ENCODE results near the gene LRRC45.

The LRRC45 gene

GRCh38 chr17:81984773-81985410 is 38.2 kb upstream of the LRRC45 start:
- peaks cover 41% of the 10 kb centered on the region for H3K36me3 ChIP-seq (ENCODE audit: insufficient read depth, low read depth, low read length)

GRCh38 chr17:81986606-81987005 is 36.5 kb upstream of the LRRC45 start:
- Histone ChIP-seq H3K36me3 (ENCODE audit: insufficient read depth, low read depth, low read length) (peaks cover 32% of the 10 kb centered on the region), H3K4me1 (ENCODE audit: insufficient read depth, low read length) (no peaks in the 10 kb centered on the region; the same call in 1 of the 2 replicates), H3K9ac (ENCODE audit: low read depth, low read length) (no peak overlapping the region), H3K27ac (ENCODE audit: low read length) (no peak overlapping the region), H3K9me3 (ENCODE audit: insufficient read depth, low read depth, low read length) (no peaks in the 10 kb centered on the region), H3K4me3 (ENCODE audit: low read length) (no peak overlapping the region), H3K27me3 (ENCODE audit: insufficient read depth, low read length) (no peaks in the 10 kb centered on the region)

More at GRCh38 chr17:81984773-81985410, 38.2 kb upstream of the LRRC45 start:
- H3K27ac ChIP-seq (ENCODE audit: low read length), result no peak overlapping the region
- H3K4me1 ChIP-seq (ENCODE audit: insufficient read depth, low read length), result no peaks in the 10 kb centered on the region
- H3K27me3 ChIP-seq (ENCODE audit: insufficient read depth, low read length), result no peaks in the 10 kb centered on the region
- no peaks in the 10 kb centered on the region for H3K9me3 ChIP-seq (ENCODE audit: insufficient read depth, low read depth, low read length)
- no peak overlapping the region for H3K4me3 ChIP-seq (ENCODE audit: low read length)
- no peak overlapping the region for H3K9ac ChIP-seq (ENCODE audit: low read depth, low read length)

DNA sequence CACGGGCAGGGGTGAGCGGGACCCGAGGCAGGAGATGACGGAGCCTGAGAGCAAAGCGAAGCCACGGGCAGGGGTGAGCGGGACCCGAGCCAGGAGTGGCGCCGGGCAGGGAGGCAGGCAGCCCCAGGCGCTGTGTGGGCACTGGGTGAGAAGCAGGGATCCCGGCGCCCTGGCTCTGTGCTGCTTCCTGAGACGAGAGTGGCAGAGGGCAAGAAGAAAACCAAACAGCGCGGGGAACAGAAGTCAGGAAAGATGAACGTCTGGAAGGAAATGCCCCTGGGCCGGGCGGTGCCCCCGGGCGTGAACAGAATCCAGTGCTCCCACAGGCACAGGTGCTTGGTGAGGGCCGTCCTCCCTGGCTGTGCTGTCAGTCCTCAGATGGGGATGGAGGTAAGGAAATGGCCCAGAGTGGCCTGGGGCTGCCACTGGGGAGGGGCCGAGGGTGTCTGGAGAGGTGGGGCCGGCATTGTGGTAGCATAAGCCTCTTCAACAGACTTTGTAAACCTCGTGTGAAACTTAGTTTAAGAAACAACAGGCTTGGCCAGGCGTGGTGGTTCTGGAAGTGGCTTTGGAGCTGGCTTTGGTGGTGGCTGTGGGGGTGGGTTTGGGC is 35.8 kb upstream of the LRRC45 start:
- peaks cover 3% of the 10 kb centered on the region; the same call in 1 of the 2 replicates for H3K4me1 ChIP-seq (ENCODE audit: insufficient read depth, low read length)
- H3K4me3 ChIP-seq (ENCODE audit: low read length), result no peak overlapping the region
- H3K9me3 ChIP-seq (ENCODE audit: insufficient read depth, low read depth, low read length), result no peaks in the 10 kb centered on the region
- H3K36me3 ChIP-seq (ENCODE audit: insufficient read depth, low read depth, low read length), result peaks cover 32% of the 10 kb centered on the region
- H3K27me3 ChIP-seq (ENCODE audit: insufficient read depth, low read length), result no peaks in the 10 kb centered on the region
- H3K27ac ChIP-seq (ENCODE audit: low read length), result no peak overlapping the region
- no peak overlapping the region; the same call in 1 of the 2 replicates for H3K9ac ChIP-seq (ENCODE audit: low read depth, low read length)

- no peaks in the 10 kb centered on the region for H3K27me3 ChIP-seq (ENCODE audit: insufficient read depth, low read length)
- H3K9me3 ChIP-seq (ENCODE audit: insufficient read depth, low read depth, low read length), result no peaks in the 10 kb centered on the region
- no peak overlapping the region for H3K9ac ChIP-seq (ENCODE audit: low read depth, low read length)
- no peak overlapping the region for H3K27ac ChIP-seq (ENCODE audit: low read length)
- peaks cover 8% of the 10 kb centered on the region; the same call in 1 of the 2 replicates for H3K36me3 ChIP-seq (ENCODE audit: insufficient read depth, low read depth, low read length)
- H3K4me1 ChIP-seq (ENCODE audit: insufficient read depth, low read length), result peaks cover 5% of the 10 kb centered on the region; the same call in 1 of the 2 replicates
- no peak overlapping the region for H3K4me3 ChIP-seq (ENCODE audit: low read length)
Observed at GRCh38 chr17:81990836-81991683, 32.0 kb upstream of the LRRC45 start.

GRCh38 chr17:81991684-81992305 is 31.3 kb upstream of the LRRC45 start:
- peaks cover 5% of the 10 kb centered on the region; the same call in 1 of the 2 replicates for H3K4me1 ChIP-seq (ENCODE audit: insufficient read depth, low read length)
- H3K36me3 ChIP-seq (ENCODE audit: insufficient read depth, low read depth, low read length), result 0 out of 2 replicates have a peak, but pooled peaks cover under 1% of the 10 kb centered on the region
- no peak overlapping the region for H3K27ac ChIP-seq (ENCODE audit: low read length)
- peak overlapping the region; percentile 39; the same call in 1 of the 2 replicates for H3K9ac ChIP-seq (ENCODE audit: low read depth, low read length)
- no peaks in the 10 kb centered on the region for H3K27me3 ChIP-seq (ENCODE audit: insufficient read depth, low read length)
- H3K9me3 ChIP-seq (ENCODE audit: insufficient read depth, low read depth, low read length), result no peaks in the 10 kb centered on the region
- H3K4me3 ChIP-seq (ENCODE audit: low read length), result no peak overlapping the region

- Histone ChIP-seq H3K36me3 (ENCODE audit: insufficient read depth, low read depth, low read length) (no peaks in the 10 kb centered on the region), H3K4me1 (ENCODE audit: insufficient read depth, low read length) (peaks cover 5% of the 10 kb centered on the region; the same call in 1 of the 2 replicates), H3K27me3 (ENCODE audit: insufficient read depth, low read length) (no peaks in the 10 kb centered on the region), H3K4me3 (ENCODE audit: low read length) (no peak overlapping the region), H3K9ac (ENCODE audit: low read depth, low read length) (peak overlapping the region; percentile 39; the same call in 1 of the 2 replicates), H3K27ac (ENCODE audit: low read length) (no peak overlapping the region), H3K9me3 (ENCODE audit: insufficient read depth, low read depth, low read length) (no peaks in the 10 kb centered on the region)
Observed at GRCh38 chr17:81992306-81993102, 30.6 kb upstream of the LRRC45 start.

DNA sequence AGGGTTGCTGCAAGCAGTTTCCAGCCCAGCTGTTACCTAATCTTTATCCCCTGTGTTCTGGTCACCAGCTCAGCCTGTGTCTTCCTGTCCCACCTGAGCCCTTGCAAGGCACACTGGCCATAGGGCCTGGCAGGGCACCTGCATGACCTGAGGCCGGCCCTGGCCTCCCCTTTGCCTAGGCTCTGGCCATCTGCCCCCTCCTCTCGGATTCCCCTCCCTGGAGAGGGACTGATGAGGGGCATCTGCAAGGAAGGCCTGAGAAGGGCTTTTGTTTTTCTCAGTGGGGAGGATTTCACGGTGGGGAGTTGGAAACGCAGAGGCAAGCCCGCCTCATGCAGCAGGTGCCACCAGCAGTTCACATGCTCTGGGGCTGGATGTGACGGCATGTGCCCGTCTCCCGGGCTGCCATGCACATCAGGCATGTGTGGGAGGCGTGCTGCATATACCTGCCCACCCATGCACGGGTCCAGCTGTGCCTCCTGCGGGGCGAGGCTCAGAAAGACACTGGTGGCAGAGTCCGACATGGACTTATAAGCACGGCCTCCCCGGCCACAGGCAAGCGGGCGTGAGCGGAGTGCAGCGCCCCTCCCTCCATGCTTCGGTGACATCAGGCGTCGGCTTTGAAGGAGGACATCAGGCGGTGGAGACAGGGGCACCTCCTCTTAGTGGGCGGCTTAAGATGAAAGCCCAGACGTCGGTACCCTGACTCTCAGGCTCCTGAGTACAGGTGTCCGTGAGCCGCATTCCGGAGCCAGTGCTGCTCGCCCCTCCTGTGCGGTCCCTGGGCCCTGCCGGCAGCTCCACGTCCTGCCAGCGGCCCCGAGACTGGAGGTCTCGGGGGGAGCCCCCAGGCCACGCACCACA is 29.1 kb upstream of the LRRC45 start:
- Histone ChIP-seq H3K4me3 (ENCODE audit: low read length) (no peak overlapping the region), H3K27me3 (ENCODE audit: insufficient read depth, low read length) (no peaks in the 10 kb centered on the region), H3K9me3 (ENCODE audit: insufficient read depth, low read depth, low read length) (no peaks in the 10 kb centered on the region), H3K9ac (ENCODE audit: low read depth, low read length) (no peak overlapping the region), H3K27ac (ENCODE audit: low read length) (no peak overlapping the region), H3K36me3 (ENCODE audit: insufficient read depth, low read depth, low read length) (peaks cover 3% of the 10 kb centered on the region; the same call in 1 of the 2 replicates), H3K4me1 (ENCODE audit: insufficient read depth, low read length) (peaks cover 5% of the 10 kb centered on the region; the same call in 1 of the 2 replicates)

- Histone ChIP-seq H3K4me3 (ENCODE audit: low read length) (no peak overlapping the region), H3K9me3 (ENCODE audit: insufficient read depth, low read depth, low read length) (no peaks in the 10 kb centered on the region), H3K27me3 (ENCODE audit: insufficient read depth, low read length) (no peaks in the 10 kb centered on the region), H3K27ac (ENCODE audit: low read length) (no peak overlapping the region), H3K4me1 (ENCODE audit: insufficient read depth, low read length) (peaks cover 5% of the 10 kb centered on the region; the same call in 1 of the 2 replicates), H3K9ac (ENCODE audit: low read depth, low read length) (no peak overlapping the region), H3K36me3 (ENCODE audit: insufficient read depth, low read depth, low read length) (peaks cover 3% of the 10 kb centered on the region; the same call in 1 of the 2 replicates)
Observed at GRCh38 chr17:81994593-81995462, 28.3 kb upstream of the LRRC45 start.

DNA sequence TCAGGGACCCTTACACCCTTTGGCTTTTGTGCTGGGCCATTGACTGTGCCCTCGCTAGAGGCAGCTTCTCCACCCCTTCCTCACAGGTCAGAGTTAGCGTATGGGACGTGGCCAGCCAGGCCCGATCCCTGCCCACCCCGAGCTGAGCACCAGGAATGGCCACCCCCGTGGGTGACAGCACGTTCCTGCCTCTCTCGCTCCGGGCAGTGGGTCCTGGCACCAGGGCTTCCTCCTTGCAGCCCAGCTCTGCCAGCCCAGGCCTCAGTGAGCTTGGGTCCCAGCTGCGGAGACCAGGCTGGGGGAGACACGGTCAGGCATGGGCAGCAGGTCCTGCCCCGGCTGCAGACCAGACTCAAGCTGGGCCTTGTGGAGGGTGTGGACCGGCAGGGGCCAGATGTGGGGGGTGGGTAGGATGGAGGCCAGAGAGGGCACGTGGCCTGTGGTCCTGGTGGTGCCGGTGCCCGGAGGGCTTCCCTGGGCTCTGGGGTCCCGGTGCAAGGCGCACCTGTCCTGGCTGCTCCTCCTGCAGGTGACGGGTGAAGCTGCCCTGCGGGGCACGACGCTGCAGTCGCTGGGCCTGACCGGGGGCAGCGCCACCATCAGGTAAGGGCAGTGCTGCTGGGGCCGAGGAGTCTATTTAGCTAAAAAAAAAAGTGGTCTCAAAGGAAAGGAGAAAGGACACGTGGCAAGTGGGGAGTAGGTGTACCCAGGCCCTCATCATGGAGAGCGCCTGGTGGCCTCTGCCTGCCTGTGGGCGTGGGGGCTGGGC is 27.5 kb upstream of the LRRC45 start:
- H3K9ac ChIP-seq (ENCODE audit: low read depth, low read length), result no peak overlapping the region
- no peak overlapping the region for H3K27ac ChIP-seq (ENCODE audit: low read length)
- H3K4me3 ChIP-seq (ENCODE audit: low read length), result no peak overlapping the region
- H3K36me3 ChIP-seq (ENCODE audit: insufficient read depth, low read depth, low read length), result peaks cover 3% of the 10 kb centered on the region; the same call in 1 of the 2 replicates
- H3K27me3 ChIP-seq (ENCODE audit: insufficient read depth, low read length), result no peaks in the 10 kb centered on the region
- no peaks in the 10 kb centered on the region for H3K9me3 ChIP-seq (ENCODE audit: insufficient read depth, low read depth, low read length)
- H3K4me1 ChIP-seq (ENCODE audit: insufficient read depth, low read length), result peaks cover 5% of the 10 kb centered on the region; the same call in 1 of the 2 replicates
